HG02938 (cell line): ENCODE results near the gene ERO1A.
"Not testable (repeated sequence)": the region's sequence is repeated elsewhere in the genome, so short reads cannot be mapped to it uniquely, and the experiment has no call there.

Experiments used
- ATAC-seq: cut with Tn5 transposase; IDR thresholded peaks from one replicate; pipeline ENCODE4 v1.9.1; 2021; ENCODE audit warnings: mild to moderate bottlenecking, moderate library complexity; ENCODE audit not compliant: unreplicated experiment

ERO1A gene

GRCh38 chr14:52695481-52696091 is at the start of gene ERO1A:
Gene ERO1A (minus strand): TSS chr14:52695558. CDS start chr14:52695481, 77 bp downstream.
- ATAC-seq: peak; percentile 42

- no peak for ATAC-seq
These were observed 46.5 kb upstream of the ERO1A start for GRCh38 chr14:52741865-52742264.

- no peak for ATAC-seq
These were observed 45.4 kb upstream of the ERO1A start for GRCh38 chr14:52740751-52741150.

- no peak for ATAC-seq
These were observed 43.1 kb upstream of the ERO1A start for GRCh38 chr14:52738409-52738808.

GRCh38 chr14:52735921-52736489 is 40.6 kb upstream of the ERO1A start:
- ATAC-seq: no peak

GRCh38 chr14:52733824-52734223 is 38.5 kb upstream of the ERO1A start:
- no peak for ATAC-seq

- no peak for ATAC-seq
These were observed 35.4 kb upstream of the ERO1A start for GRCh38 chr14:52730709-52731111.

- peak; percentile 88 for ATAC-seq
These were observed 34.8 kb upstream of the ERO1A start, which contains the start of gene STYX for GRCh38 chr14:52729925-52730708. Gene STYX (plus strand): TSS chr14:52730166. CDS start chr14:52730475, 309 bp downstream.

- no peak for ATAC-seq
These were observed 34.2 kb upstream of the ERO1A start for GRCh38 chr14:52729585-52729924.

GRCh38 chr14:52729035-52729434 is 33.7 kb upstream of the ERO1A start:
- not testable (repeated sequence) for ATAC-seq

GRCh38 chr14:52727509-52727908 is 32.2 kb upstream of the ERO1A start:
- not testable (repeated sequence) for ATAC-seq

GRCh38 chr14:52724360-52724644 is 28.9 kb upstream of the ERO1A start:
- ATAC-seq: no peak

GRCh38 chr14:52723514-52724359 is 28.4 kb upstream of the ERO1A start:
- ATAC-seq: no peak

- no peak for ATAC-seq
These were observed 20.8 kb upstream of the ERO1A start for GRCh38 chr14:52716155-52716554.

GRCh38 chr14:52711666-52712065 is 16.3 kb upstream of the ERO1A start:
- no peak for ATAC-seq

GRCh38 chr14:52706724-52707706 is 11.7 kb upstream of the ERO1A start, which contains the start of gene PSMC6:
Gene PSMC6 (plus strand): TSS chr14:52707200. CDS start chr14:52707220, 20 bp downstream.
- peak; percentile 94 for ATAC-seq

- no peak for ATAC-seq
These were observed 10.9 kb upstream of the ERO1A start for GRCh38 chr14:52706286-52706685.

GRCh38 chr14:52703664-52704063 is 8.3 kb upstream of the ERO1A start:
- no peak for ATAC-seq

GRCh38 chr14:52703225-52703624 is 7.9 kb upstream of the ERO1A start:
- no peak for ATAC-seq

- no peak for ATAC-seq
These were observed 5.9 kb upstream of the ERO1A start for GRCh38 chr14:52701223-52701622.
